Measurements from ENCODE around the gene WNT9A.

WNT9A gene

DNA sequence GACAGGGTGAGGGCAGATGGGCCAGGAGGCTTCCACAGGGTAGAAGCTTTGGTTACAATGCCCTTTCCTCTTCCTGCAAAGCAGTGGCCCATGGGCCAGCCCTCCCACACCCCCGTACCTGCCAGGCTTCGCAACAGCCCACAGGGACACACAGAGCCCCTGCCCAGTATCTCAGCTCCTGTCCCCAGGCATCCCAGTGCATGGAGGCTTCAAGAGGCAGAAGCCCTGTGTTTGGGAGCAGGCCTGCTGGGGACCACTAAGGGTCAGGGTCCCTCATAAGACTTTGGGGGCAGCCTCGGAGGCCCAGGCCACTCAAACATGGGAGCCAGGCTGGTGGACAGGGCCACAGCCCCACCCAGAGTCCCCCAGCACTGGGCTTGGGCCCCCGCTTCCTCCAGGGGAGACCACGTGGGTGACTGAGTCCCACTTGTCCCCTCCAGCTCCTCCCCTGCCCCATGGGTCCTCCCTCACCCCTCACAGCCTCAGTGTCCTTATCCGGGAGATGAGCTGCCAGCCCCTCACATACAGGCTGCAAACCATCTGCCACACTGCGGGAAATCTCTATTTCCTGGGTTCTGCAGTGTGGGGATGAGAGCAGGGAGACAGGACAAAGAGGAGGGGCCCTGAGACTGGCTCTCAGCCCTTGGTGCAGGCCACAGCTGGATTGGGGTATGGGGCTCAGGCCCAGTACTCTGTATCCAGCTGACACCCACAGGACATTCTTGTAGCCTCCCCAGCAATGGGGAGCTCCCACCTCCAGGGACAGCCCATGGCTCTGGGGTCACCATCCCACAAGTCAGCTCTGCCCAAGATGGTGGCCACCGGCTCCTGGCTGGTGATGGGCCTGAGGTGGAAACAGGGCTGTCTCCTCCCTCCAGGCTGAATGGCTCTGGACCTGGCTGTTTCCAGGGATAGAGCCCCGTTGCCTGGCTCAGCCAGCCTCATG, 50.7 kb downstream of the WNT9A start:
- no peak for DNase-seq

- no peak for DNase-seq
Observed at GRCh38 chr1:227895828-227896685, 51.7 kb downstream of the WNT9A start.

DNA sequence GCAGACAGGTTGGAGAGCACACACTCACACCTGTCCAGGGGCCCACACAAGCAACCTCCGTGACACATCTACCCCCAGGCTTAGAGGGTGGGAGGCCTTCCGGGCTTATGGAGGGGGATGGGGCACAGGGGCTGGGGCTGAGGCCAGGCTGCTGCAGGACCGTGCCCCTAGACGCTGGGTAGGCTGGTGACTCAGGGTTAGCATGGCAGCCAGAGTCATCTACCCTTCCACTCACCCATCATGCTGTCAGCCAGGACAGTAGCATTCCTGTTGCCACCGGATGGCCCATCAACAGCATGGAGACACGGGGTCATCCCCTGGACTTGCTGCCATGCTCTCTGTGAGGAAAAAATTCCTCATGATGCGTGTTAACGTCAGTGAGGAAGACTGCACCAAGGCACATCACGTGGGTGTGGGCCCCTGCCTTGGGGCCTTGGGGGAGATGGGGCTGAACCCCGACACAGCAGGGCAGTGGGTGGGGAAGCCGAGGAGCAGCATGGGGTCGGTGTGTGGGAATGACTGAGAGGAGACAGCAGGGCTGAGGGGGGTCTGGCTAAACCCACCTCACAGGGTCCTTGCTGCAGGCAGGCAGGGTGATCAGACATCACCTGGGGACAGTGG, 52.8 kb downstream of the WNT9A start:
- DNase-seq: no peak

GRCh38 chr1:227893949-227894721, 53.6 kb downstream of the WNT9A start:
- no peak for DNase-seq

DNA sequence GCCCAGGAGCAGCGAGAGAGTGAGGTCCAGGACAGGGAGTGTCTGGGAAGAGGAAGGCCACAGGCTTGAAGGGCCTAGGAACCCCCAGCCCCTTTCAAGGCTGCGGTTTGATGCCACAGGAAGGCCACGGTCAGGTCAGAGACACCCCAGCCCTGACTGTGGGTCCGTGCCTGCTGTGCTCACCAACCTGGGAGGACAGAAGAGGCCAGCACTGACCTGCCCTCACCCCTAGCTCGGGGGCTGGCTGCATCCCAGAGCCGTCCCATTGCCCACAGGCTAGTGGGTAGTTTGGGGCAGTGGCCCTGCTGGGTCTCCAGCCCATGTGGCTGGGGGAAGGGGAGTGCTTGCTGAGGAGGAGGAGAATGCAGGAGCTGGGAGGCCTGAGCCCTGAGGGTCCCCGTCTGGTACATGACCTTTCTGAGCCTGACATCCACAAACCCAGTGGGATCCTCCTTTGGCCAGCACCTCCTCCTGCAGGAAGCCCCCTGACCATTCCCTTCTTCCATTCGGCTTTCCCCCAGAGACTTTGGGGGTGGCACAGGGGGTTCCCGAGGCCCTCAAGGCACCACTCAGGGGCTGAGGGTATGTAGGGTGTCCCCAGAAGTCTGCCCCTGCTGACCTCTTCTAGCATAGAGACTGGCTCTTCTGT, 54.3 kb downstream of the WNT9A start:
- DNase-seq: no peak

GRCh38 chr1:227892489-227893299, 55.0 kb downstream of the WNT9A start:
- DNase-seq: peak; percentile 55

GRCh38 chr1:227891955-227892488, 55.7 kb downstream of the WNT9A start:
- DNase-seq: no peak

DNA sequence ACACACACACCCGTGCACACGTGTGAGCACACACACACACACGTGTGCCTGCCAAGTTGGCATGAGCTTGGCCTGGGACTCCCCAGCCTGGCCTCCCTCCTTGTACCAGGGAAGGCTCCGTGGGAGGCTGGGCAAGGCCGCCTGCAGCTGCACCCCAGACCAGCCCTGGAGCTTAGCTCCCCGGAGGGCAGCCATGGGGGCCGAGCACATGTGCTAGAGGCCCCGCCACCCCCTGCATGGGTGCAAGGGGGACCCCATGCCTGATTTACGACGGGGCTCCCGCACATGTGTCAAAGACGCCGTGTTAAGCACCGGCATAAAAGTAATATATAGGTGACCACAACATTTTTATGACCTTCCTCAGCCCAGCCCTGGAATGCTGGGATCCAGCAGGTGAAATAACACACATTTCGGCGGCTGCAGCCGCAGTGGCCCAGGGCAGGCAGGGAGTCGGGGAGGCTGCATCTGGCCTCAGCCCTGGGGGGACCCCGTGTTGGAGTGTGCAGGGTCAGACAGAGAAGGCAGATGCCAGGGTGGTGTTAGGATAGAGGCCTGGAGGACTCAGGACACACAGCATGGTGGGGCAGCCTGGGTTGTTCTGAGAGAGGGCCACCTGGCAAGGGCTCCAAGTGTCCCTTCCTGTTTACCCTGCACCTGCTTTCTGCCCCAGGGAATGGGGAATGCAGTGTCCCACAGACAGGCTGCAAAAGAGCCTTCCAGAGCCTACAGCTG, 56.3 kb downstream of the WNT9A start:
- no peak for DNase-seq

- DNase-seq: no peak
Observed at GRCh38 chr1:227890451-227891222, 57.1 kb downstream of the WNT9A start.

GRCh38 chr1:227889863-227890405, 57.8 kb downstream of the WNT9A start:
- DNase-seq: no peak

GRCh38 chr1:227889047-227889862, 58.5 kb downstream of the WNT9A start:
- DNase-seq: no peak

DNA sequence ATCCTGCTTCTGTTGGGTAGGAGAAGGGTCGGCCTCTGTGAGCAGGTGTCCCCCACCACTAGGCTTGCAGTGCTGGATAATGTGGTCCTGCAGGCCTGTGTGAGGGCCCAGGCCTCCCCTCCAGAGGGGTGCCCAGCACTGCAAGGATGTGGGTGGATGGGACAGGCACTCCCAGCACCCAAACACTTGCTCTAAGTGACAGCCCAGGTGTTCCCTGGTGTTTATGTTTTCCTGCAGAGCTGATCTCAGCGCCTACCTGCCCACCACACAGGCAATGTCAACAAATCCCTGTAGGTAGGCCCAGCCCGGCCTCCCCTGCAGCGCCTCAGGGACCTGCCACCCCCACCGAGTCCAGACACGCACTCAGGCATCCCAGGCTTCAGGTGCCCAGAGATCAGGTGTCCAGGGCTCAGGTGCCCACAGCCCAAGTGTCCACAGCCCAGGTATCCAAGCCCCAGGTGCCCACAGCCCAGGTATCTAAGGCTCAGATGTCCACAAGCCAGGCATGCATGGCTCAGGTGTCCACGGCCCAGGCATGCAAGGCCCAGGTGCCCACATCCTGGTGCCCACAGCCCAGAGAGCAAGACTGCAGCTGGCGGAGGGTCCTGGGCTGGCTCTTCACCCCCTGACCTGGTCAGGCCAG, 59.2 kb downstream of the WNT9A start:
- no peak for DNase-seq

DNA sequence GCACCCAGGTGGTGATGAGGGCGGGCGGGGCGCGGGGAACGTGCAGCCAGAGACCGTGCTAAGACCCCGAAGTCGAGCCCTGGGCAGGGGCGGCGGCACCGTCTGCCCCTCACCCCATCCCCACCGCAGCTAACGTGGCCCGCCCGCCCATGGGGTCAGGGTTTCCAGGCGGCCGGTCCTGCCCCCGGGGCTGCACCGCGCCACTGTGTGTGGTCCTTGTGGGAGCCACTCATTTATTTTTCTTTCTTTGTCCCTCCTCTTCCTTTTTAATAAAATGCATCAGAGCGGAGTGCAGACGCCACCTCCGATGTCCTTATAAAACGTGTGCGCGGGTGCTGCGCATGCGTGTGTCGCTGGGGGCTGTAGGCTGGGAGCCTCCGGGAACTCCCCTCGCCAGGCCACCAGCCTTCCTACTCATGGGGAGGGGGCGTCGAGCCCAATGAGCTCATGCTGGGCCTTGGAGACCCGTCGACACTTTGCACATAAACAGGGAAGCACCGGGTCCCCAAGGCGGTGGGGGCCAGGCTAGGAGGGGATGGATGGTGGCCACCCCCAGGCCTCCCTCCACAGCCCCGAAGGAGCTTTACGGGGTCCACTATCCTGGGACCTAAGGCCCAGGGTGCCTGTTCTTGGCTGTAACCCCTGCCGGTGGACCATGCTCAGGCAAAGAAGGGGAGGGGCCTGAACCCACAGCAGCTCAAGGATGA, 59.9 kb downstream of the WNT9A start:
- DNase-seq: peak; percentile 68

DNA sequence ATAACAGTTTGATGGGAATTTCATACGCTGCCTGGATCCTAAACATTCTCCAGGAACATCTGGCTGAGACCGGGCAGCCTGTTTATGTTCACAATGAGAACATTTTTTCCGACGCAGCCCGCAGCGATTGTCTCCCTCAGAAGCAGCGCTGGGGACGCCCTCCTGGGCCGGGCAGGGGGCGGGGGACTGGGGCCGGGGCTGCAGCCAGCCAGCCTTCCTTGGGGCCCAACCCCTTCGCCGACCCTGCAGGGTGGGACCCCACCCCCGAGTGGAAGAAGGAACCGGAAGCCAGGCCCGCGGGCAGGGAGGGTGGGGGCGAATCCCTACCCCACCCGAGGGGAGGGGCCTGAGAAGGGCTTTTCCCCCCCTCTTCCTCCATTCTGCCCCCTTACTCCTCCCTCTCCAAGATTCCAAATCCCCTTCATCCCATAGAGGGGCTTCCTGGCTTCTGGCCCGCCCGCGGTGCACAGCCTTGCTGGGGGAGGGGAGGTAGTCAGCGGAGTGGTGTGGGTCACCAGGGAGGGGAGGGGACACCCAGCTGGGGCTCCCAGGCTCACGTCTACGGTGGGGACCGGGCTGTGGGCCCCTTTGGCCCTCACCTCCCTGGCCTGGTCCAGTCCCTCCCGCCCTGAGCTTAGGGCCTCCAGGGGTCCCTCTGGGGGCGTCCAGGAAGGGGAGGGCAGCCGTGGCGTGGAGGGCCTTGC, 60.6 kb downstream of the WNT9A start:
- DNase-seq: peak; percentile 55

- no peak for DNase-seq
Observed at GRCh38 chr1:227886503-227886961, 61.2 kb downstream of the WNT9A start.
